Endothelial cell of hepatic sinusoid (primary cell): ENCODE results near the gene SLF1.

Experiments used
- in situ Hi-C: cut with HindIII; loops from 2 replicates; pipeline ENCODE4 v1.10.0; 2017; ENCODE audit warnings: low sequenced_read_pairs

SLF1 gene

DNA sequence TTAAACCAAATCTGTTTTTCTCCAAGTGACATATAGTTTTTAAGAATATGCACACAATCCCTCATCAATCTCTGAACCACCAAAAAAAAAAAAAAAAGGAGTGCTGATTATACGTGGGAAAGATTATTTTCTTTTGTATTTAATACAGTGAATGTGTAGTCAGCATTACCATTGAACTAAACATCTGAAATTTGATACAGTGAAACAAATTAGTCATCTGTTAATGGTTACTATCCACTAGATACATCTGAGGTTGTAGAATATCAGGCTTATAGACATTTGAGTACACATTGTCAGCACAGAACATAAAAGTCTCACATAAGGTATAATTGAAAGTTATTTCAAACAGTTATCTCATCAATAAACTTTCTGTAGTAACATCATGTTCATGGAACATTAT, 87.0 kb downstream of the SLF1 start:
- in situ Hi-C loops = no loop called here

DNA sequence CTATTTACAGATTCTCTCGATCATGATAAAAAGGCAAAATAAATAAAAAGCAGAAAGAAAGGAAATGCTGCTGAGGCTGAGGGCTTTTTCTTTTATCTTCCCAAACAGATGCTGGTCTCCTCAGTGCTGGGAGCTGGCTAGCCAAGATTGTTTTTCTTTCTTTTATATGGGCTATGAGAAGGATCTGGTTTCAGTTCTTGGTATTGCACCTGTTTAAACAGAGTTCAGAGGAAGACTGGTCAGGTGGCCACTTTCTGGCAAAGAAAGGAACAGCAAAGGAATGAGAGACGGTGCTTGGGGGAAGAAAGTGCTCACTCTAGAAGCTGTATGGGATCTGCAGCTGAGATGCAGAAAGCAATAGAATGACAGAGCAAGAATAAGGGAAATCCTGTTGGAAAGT, 88.9 kb downstream of the SLF1 start:
- in situ Hi-C loops = no loop called here

DNA sequence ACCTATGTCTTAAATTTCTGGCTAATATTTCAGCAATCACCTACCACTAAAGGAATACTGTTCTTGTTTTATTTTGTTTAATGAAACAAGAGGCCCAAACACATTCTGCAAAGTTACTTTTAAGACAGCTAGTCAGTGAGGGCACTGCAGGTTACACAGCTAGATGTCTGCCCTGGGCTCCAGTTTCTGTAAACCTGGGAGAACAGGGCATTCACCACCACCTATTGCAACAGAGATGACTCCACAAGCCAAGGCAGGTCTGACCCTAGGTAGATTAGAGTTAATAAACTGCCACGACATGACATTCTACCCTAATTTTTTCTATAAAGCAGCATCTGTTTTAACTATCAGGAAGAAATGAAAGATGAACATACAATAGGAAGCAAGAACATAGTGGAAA, 90.8 kb downstream of the SLF1 start:
- in situ Hi-C loops = no loop called here

DNA sequence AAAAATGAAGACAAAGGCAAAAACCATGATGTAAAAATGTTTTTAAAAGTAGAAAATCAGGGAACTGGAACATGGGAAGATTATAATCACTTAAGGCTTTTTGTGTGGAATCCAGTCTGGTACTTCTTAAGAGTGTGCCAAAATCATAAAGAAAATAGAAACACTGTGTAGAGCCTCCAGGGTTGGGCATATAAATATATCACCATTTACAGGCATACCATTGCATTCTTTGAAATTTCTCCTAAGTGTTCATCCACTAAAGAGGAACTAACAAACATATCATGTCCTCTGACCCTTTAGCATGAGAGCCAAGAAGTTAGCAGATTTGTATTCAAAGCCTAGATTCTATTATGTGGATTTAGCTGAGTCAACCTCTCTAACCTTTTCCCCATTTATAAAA, 93.3 kb downstream of the SLF1 start:
- in situ Hi-C loops = no loop called here

DNA sequence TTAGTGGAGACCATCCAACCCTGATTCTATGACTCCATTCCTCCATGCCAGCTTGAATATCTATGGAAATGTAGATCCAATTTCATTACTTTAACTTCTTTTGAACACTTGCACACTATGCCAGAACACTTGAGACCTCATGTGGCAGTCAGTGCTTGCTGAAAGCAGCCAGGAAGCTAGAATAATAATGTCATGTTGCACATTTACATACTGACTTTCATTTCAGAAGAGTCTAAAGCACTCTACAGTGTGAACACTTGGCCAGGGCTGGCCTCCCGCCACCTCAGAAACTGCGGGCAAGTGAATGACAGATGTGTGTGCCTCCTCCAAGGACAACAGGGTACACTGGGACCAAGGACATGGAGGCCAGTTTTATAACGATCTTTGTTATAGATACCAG, 97.3 kb downstream of the SLF1 start:
- in situ Hi-C loops = no loop called here

DNA sequence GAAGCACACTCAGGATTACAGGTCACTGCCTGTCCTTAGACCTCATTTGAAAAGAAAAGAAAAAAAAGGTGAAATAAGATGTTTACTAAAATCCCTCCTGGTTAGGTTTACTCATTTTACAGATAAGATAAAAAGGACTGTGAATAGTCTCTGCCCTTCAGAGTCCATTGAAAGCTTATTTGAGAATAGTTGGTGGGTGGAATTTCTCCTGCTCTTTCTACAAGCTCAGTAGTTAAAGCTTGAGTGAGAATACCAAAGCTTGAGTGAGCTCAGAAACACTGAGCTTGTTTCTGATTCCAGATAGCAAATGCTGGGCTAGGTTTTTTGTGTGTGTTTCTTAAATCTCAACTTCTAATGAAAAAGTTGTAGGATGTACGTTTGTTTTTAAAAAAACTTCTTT, 106.7 kb downstream of the SLF1 start:
- in situ Hi-C loops = no loop called here

DNA sequence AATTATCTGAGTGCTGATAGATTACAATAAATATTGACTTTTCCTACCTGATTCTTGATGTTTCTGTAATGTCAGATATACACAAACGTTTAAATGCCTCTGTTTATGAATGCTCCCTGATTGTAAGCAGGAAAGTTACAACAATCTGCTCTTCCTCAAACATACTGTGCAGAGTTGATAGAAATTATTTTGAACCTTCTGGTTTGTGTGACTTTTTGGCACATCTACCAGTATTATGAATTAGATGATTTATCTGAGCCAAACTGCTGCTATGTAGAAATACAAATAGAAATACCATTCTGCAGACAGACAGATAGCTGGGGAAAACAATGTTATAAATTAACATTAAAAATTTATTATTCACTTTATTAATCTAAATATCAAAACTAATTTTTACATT, 113.0 kb downstream of the SLF1 start:
- in situ Hi-C loops = no loop called here

DNA sequence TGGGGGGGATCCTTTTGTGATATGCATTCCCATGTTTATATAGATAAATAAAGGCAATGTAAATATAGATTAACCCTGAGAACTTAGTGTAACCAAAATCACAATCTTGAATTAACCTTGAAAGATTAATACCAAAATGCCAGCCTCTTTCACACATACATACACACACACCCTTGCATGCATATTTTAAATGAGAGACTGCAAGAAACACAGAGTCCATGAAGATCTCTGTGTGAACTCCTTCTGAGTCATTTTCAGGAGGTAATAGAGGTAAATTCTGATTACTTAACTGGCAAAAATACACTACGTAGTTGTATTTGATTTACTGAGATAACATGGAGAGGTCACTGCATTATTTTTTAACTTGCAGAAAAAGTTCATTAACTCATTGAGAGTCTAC, 118.0 kb downstream of the SLF1 start:
- in situ Hi-C loops = no loop called here

DNA sequence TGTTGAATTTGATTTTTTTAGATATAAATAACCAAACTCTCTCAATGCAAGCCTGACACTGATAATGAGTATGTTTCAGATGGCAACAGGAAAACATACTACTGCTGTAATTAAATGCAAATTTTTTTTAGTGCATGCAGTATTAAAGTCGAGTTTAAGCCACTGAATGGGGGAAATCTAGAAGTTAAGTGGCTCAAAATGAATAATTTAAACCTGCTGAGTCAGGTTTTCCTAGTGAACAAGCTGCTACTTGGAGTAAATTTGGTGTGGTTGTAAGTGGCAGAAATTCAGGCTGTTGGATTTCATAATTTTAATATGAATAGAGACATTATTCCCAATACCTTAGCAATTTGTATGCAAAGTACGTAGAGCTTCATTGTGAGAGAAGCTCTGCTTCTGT, 121.8 kb downstream of the SLF1 start:
- in situ Hi-C loops = no loop called here

DNA sequence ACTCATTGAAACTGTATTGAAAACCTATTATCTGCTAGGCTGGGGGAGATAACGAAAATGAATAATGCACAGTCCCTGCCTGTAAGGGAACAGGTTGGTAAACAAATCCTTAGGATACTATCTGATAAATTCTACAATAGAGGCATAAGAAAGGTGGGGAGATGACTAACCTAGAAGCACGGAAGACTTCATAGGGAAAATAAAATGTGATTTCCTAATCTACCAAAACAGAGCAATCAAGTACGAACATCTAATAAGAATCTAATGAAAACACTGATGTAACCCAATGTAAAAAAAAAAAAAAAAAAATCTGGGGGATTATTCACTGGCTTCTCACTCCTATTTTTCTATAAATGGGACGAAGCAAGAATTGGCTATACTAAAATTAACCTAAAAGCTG, 124.4 kb downstream of the SLF1 start:
- in situ Hi-C loops = no loop called here

DNA sequence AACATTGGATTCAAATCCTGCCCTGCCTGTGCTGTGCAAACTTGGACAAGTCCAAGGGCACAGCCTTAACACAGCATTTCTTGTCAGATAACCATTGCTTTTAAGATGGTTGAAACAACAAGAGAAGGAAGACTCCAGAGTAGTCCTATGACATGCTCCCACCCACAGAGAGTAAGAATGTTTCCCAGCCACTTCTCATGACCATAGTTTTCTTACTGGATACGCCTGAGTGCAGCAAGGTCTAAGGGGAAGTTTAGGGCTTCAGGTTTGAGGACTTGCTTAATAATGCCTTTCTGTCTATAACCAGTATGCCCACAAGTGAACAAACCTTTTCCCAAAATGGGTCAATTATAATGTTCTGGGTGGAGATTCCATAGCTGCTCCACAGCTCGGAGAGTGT, 126.4 kb downstream of the SLF1 start:
- in situ Hi-C loops = no loop called here

DNA sequence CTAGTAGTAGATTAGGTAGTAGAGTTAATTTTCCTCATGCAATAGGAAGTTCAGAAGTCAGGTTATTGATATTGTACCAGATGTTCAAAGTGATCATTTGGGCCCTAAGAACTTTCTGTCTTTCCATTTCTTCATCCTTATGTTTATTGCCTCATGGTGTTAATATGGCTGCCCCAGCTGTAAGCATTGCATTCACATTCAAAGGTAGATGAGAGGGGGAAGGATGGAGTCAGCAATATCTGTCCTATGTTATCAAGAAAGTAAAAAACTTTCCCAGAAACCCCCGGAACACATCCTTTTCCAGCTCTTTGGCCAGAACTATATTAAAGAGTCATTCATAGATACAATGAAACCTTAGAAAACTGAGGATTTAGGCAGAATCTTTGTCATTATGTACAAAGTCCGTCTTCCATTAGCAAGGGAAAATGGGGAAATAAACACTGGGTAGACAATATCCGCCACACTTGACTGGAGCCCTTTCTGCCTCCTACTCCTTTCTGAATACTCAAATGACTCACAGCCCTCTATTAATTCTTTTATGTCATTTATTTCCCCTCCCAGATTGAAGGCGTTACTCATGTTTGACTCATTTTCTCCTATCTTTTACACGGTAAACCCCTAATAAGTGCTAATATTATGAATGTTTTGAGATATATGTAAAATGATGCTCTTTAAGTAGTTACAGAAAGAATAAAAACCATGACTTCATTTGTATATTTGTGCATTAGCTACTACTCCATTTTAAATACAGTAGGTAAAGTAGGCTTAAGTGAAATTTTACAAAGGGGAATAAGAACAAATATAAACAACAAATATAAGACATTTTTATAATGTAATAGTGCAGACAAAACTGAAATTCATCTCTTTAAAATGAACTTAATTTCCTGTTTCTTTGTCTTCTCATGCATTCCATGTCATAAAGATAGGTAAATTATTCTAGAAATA, 127.6 kb downstream of the SLF1 start:
- in situ Hi-C loops = no loop called here

DNA sequence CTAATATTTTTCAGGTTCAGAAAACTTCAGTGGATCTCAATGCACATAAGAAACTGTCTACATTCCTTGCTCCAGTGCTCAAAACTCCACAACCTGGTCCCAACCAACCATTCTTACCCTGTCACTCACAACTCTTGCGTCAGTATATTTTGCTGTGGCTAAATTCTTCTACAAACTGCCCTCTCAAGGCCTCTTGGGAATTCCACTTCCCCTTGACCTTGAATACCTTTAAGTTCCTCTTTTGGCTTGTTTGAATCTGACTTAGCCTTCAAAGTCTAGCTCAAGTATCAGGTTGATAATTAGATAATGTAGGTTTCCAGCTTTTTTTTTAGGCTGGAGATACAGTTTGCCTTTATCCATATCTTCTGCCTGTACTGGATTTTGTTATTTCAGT, 128.3 kb downstream of the SLF1 start:
- in situ Hi-C loops = no loop called here
